IPS-11a (cell line): ENCODE results near the gene PDE8A.
"Not testable (repeated sequence)": the region's sequence is repeated elsewhere in the genome, so short reads cannot be mapped to it uniquely, and the experiment has no call there.

Experiments used
- H3K4me3 ChIP-seq: one replicate; pipeline ENCODE4 v1.5.1; 2013; ENCODE audit warnings: low read depth, low read length, control low read depth

Gene PDE8A

GRCh38 chr15:84961114-84961452, 20.6 kb upstream of the PDE8A start:
- no peak overlapping the region for H3K4me3 ChIP-seq

- H3K4me3 ChIP-seq = no peak overlapping the region
These were observed 19.9 kb upstream of the PDE8A start for GRCh38 chr15:84961707-84962106.

DNA sequence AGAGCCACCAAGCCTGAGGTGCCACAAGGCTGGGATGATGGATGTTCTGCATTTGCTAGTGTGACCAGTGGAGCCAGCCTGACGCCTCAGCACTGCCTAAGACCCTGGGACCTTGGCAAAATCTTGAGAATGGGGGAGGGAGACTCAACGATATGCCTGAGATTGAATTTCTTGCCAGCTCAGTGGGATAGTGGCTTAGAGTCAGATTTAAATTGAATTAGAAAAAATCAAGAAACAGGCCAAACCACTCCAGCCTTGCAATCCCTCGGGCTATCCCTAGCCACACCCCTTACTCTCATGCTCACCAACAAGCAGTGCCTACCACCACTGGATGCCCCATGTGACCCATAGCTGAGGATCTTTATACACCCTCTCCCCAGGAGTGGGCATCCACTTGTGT, 18.7 kb upstream of the PDE8A start:
- no peak overlapping the region for H3K4me3 ChIP-seq

GRCh38 chr15:84967380-84967779, 14.3 kb upstream of the PDE8A start:
- no peak overlapping the region for H3K4me3 ChIP-seq

DNA sequence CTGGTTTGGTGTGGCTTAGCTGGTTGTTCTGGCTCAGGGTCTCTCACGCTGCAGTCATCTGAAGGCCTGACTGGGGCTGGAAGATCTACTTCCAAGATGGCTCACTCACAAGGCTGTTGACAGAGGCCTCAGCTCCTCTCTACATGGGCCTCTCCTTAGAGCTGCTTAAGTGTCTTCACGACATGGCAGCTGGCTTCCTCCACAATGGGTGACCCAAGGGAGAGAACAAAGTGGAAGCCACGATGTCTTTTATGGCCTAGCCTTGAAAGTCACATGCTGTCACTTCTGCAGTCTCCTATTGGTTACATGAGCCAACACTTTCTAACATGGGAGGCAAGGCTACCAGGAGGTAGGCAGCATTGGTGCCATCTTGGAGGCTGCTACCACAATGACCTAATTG, 13.4 kb upstream of the PDE8A start:
- H3K4me3 ChIP-seq = no peak overlapping the region

DNA sequence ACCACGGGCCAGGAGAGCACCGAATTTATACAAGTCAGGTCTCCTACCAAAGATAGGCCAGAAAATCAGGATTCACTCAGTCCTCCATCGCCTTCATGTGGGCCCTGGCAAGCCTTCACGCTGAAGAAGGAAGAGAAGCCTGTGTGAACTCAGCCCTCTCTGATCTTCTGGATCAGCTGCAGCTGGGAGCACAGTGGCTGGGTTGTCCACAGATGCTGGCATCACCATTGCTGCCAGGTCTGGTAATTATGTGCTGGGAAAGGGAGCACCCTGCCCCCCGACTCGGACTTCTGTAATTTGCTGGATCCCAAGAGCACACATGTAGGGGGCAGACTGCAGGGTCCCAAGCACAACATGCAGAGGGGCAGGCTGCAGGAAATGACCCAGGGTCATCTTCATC, 12.4 kb upstream of the PDE8A start:
- H3K4me3 ChIP-seq = no peak overlapping the region

GRCh38 chr15:84970843-84971242, 10.8 kb upstream of the PDE8A start:
- no peak overlapping the region for H3K4me3 ChIP-seq

GRCh38 chr15:84973492-84974460, 7.9 kb upstream of the PDE8A start:
- H3K4me3 ChIP-seq = no peak overlapping the region

DNA sequence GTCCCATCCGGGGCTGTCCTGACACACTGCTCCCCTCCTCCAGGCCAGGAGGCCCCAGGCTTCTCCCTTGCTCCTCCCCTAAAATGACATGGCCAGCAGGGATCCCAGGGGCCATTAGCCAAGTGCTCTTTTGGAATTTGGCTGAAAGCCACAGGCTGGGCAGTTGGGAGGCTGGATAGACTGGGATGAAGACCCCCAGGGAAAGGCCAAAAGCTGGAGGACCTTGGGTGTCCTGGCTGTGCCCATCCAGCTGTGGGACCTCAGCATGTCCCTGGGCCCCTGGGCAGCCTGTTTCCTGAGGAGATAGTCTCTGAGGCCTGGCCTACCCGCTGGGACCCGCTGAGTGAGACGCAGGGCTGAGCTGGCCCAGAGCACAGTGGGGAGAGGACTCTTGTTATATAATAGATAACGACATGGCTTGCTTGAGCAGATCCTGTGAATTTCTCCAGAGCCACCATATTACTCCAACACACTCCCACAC, 5.7 kb upstream of the PDE8A start:
- no peak overlapping the region for H3K4me3 ChIP-seq

- no peak overlapping the region for H3K4me3 ChIP-seq
These were observed 4.8 kb upstream of the PDE8A start for GRCh38 chr15:84976746-84977345.

- peak overlapping the region; percentile 72 for H3K4me3 ChIP-seq
These were observed 2.0 kb upstream of the PDE8A start for GRCh38 chr15:84979651-84980050.

DNA sequence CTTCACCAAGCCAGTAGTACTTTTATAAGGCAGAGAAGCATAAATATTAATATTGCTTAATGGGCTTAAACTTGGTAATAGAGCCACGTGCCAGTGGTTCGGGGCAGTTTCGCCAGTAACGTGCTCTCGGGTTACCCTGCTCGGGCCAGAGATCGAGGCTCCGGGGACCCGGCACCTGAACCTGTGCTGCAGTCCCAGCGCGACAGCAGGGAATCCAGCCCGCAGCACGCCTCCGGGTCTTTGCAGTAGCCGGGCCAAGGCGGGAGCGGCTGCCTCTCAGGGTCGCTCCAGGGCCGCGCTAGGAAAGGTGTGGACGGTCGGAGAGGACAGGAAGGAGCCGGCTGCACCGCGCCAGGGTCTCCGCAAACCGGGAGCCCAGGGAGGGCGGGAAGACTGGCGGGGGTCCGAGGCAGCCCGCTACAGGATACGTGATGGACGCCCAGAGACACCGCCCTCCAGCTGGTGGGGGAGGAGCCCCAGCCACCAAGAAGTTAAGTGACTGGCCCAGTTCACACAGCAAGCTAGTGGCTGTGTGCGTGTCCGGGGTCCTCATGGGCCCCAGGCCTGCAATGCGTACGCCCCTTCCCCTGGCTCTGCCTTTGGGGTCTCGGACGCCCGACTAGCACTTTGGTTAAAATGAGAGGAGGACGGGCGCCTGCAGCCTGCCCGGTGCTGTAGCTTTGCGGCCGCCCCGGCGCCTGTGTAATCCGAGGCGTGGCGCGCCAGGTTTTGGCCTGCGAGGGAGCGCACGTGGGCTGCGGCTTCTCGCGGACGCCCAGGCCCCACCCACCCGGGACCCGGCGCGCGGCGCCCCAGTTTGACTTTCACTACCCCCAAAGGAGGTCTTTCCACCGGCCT, 1.2 kb upstream of the PDE8A start:
- H3K4me3 ChIP-seq = peak overlapping the region; percentile 72

GRCh38 chr15:84981054-84981710, 474 bp upstream of the PDE8A start:
- peak overlapping the region; percentile 72 for H3K4me3 ChIP-seq

- H3K4me3 ChIP-seq = peak overlapping the region; percentile 47
These were observed 755 bp downstream of the PDE8A start for GRCh38 chr15:84982301-84982920.

GRCh38 chr15:84983294-84983693, 1.6 kb downstream of the PDE8A start:
- no peak overlapping the region for H3K4me3 ChIP-seq

- H3K4me3 ChIP-seq = no peak overlapping the region
These were observed 2.1 kb downstream of the PDE8A start for GRCh38 chr15:84983711-84984110.

GRCh38 chr15:84985158-84985557, 3.5 kb downstream of the PDE8A start:
- H3K4me3 ChIP-seq = no peak overlapping the region

- not testable (repeated sequence) for H3K4me3 ChIP-seq
These were observed 5.7 kb downstream of the PDE8A start for GRCh38 chr15:84987351-84987750.

DNA sequence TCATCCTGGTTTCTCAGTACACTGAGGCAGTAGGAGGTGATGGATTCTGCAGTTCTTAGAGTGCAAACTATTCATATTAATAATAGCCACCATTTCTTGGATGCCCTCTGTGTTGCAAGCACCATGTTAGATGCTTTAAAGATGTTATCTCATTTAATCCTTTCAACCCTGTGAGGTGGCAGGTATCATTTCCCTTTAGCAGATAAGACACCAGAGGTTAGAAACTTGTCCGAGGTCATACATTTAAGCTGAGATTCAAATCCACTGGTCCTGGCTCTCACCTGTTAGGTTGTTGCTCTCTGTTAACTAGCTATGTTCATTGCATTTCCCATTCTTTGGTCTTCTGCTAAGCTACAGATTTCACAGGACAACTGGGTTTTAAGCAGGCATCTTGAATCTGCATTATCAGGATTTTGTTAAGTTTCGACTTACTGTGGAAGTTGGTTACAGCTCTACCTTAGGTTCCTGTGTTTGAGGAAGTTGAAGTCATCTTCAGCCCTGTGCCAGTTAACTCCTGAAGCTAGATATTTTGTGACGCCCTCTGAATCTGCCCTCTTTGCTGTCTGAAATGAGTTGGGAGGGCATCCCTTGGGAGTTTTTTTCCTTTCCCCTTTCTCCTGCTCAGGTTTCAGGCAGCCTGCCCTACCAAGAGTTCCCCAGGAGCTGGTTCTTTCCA, 6.4 kb downstream of the PDE8A start:
- no peak overlapping the region for H3K4me3 ChIP-seq
